DMS79 treated with DMSO at 0.1 percent for 48 hours (cell line): Measurements from ENCODE around the gene FIZ1.
A peak's percentile ranks its signal among the peaks of the same experiment; 100 is the strongest.

ENCODE experiments used
- DNase-seq: peaks from one replicate; lab custom pipeline; 2025; lab: John Stamatoyannopoulos, UW

Gene FIZ1

GRCh38 chr19:55599468-55599841 lies at the start of gene FIZ1:
Gene FIZ1, minus strand, starts transcription at chr19:55599517. Its CDS starts 1,652 bp downstream, at chr19:55597865.
- DNase-seq: peak; percentile 98

- DNase-seq: no peak
These were observed 49.4 kb upstream of the FIZ1 start for GRCh38 chr19:55648585-55649267.

GRCh38 chr19:55647732-55648584 lies 48.6 kb upstream of the FIZ1 start, which contains the start of gene CCDC106:
Gene CCDC106, plus strand, starts transcription at chr19:55648212. Its CDS starts 835 bp downstream, at chr19:55649047.
- peak; percentile 74 for DNase-seq

GRCh38 chr19:55646889-55647731 lies 47.8 kb upstream of the FIZ1 start:
- peak; percentile 47 for DNase-seq

- DNase-seq: no peak
These were observed 46.2 kb upstream of the FIZ1 start for GRCh38 chr19:55645512-55645881.

- peak; percentile 29 for DNase-seq
These were observed 45.7 kb upstream of the FIZ1 start for GRCh38 chr19:55644842-55645511.

GRCh38 chr19:55644191-55644833 lies 45.0 kb upstream of the FIZ1 start:
- no peak for DNase-seq

- no peak for DNase-seq
These were observed 44.5 kb upstream of the FIZ1 start for GRCh38 chr19:55643887-55644176.

GRCh38 chr19:55643003-55643886 lies 43.9 kb upstream of the FIZ1 start, which contains the start of gene ZNF581:
Gene ZNF581, plus strand, starts transcription at chr19:55643649. Its CDS starts 923 bp downstream, at chr19:55644572.
- DNase-seq: peak; percentile 58

- no peak for DNase-seq
These were observed 43.1 kb upstream of the FIZ1 start for GRCh38 chr19:55642153-55643002.

GRCh38 chr19:55641426-55642152 lies 42.3 kb upstream of the FIZ1 start:
- DNase-seq: peak; percentile 14

GRCh38 chr19:55640577-55641425 lies 41.5 kb upstream of the FIZ1 start, which contains the start of gene ZNF580:
Gene ZNF580, plus strand, starts transcription at chr19:55641002. Its CDS starts 1,507 bp downstream, at chr19:55642509.
- peak; percentile 44 for DNase-seq

- peak; percentile 62 for DNase-seq
These were observed 40.8 kb upstream of the FIZ1 start for GRCh38 chr19:55640043-55640576.

GRCh38 chr19:55638864-55639359 lies 39.6 kb upstream of the FIZ1 start:
- DNase-seq: no peak

GRCh38 chr19:55637534-55637933 lies 38.2 kb upstream of the FIZ1 start:
- no peak for DNase-seq

GRCh38 chr19:55636723-55637122 lies 37.4 kb upstream of the FIZ1 start:
- DNase-seq: no peak

GRCh38 chr19:55635856-55636440 lies 36.6 kb upstream of the FIZ1 start:
- DNase-seq: no peak
